Retinal pigment epithelial cell (primary cell): ENCODE data around the gene TMEM50A.
"Not testable (repeated sequence)": the region's sequence is repeated elsewhere in the genome, so short reads cannot be mapped to it uniquely, and the experiment has no call there.

Experiments used
- DNase-seq: peaks from one replicate; pipeline ENCODE4 v3.0.0-alpha.2; 2010; ENCODE audit warnings: low read depth
- H3K4me3 ChIP-seq: 2 replicates; pipeline ENCODE4 v1.5.1; 2011; ENCODE audit warnings: mild to moderate bottlenecking, low read length, control low read depth, moderate library complexity
- CTCF ChIP-seq: conservative IDR thresholded peaks from 2 replicates; pipeline ENCODE4 v1.5.1; 2011; ENCODE audit warnings: low read depth, low read length, control low read depth, inconsistent platforms

The TMEM50A gene

GRCh38 chr1:25360596-25361581 lies 22.8 kb downstream of the TMEM50A start:
- no peak overlapping the region for H3K4me3 ChIP-seq
- DNase-seq: no peak
- no peak for TF ChIP-seq CTCF

DNA sequence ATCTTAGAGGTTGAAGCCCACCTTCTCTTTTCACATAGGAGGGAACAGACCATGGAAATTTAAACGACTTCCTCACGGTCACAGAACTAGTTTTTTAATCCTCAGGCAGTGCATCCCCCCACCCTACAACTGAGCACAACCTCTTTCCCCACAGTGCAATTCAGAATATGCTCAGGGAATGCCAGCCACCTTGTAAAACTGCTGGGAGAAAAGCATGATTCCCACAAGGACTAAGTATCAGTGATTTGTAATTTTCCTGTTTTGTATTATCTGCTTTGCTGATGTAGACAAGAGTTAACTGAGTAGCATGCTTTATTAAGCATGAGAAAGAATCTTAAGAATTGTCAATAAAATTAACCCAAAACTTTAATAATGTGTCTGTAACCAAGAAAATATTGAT lies 23.8 kb downstream of the TMEM50A start:
- TF ChIP-seq CTCF: no peak
- no peak overlapping the region for H3K4me3 ChIP-seq
- DNase-seq: no peak

GRCh38 chr1:25362634-25363559 lies 24.8 kb downstream of the TMEM50A start:
- H3K4me3 ChIP-seq, DNase-seq: not testable (repeated sequence)

- TF ChIP-seq CTCF: no peak
- DNase-seq: no peak
Measured at GRCh38 chr1:25369241-25369640, 31.1 kb downstream of the TMEM50A start.

DNA sequence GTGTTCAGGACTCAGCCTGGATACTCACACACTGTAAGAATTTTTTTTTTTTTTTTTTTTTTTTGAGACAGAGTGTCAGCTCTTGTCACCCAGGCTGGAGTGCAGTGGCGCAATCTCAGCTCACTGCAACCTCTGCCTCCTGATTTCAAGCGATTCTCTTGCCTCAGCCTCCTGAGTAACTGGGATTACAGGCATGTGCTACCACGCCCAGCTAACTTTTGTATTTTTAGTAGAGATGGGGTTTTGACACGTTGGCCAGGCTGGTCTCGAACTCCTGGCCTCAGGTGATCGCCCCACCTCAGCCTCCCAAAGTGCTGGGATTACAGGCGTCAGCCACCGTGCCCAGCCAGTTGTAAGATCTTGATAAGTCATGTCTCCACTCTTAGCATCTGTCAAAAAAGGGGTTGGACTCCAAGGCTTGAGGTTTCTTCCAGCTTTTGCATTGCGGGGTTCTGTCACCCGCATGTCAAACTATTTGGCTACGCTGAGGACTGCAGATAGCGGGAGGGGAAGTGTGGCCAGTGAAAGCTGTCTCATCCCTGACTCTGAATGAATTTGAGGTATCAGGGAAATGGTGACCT lies 31.6 kb downstream of the TMEM50A start:
- DNase-seq: not testable (repeated sequence)

More at GRCh38 chr1:25369241-25369640, 31.1 kb downstream of the TMEM50A start:
- no peak overlapping the region for H3K4me3 ChIP-seq

GRCh38 chr1:25371757-25372156 lies 33.6 kb downstream of the TMEM50A start:
- not testable (repeated sequence) for DNase-seq, H3K4me3 ChIP-seq

More for the DNA sequence above, 31.6 kb downstream of the TMEM50A start:
- not testable (repeated sequence) for H3K4me3 ChIP-seq

DNA sequence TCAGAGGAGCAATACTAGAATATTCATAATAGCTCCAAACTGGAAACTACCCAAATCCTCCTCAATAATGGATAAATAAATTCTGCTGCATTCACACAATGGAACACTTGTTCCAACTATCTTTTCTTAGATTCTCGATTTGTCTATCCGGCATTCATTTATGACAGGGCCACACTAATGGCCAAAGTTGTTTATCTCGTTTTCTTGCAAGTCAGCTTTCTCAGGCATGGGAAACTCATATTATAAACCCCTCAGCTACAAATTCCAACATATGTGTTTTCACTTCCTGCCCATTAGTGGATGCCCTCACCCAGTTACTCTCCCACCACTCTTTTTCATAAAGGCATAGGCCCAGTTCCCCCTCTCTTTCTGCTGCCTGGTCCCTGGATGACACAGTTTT lies 40.2 kb downstream of the TMEM50A start:
- DNase-seq, H3K4me3 ChIP-seq: not testable (repeated sequence)

GRCh38 chr1:25382543-25382942 lies 44.4 kb downstream of the TMEM50A start:
- H3K4me3 ChIP-seq, DNase-seq: not testable (repeated sequence)

- DNase-seq, H3K4me3 ChIP-seq: not testable (repeated sequence)
Measured at GRCh38 chr1:25383090-25383489, 45.0 kb downstream of the TMEM50A start.

GRCh38 chr1:25383875-25384274 lies 45.7 kb downstream of the TMEM50A start:
- H3K4me3 ChIP-seq, DNase-seq: not testable (repeated sequence)

GRCh38 chr1:25387096-25387495 lies 49.0 kb downstream of the TMEM50A start:
- H3K4me3 ChIP-seq, DNase-seq: not testable (repeated sequence)

DNA sequence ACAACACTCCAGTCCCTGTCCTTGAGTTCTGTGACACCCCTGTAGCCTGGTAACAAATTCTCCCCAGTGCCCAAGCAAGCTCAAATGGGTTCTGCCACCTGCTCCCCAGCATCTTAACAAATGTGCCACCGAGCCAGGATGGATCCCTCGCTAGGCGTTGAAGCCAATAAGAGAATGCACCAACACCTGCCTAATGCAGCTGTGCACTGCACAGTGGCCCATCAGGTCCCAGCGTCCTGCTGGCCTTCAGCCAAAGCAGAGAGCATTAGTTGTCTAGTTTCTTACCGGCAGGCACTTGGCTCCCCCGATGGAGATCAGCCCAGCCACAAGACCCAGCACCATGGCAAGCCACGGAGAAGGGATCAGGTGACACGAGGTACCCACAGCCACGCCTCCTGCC lies 50.6 kb downstream of the TMEM50A start:
- not testable (repeated sequence) for DNase-seq, H3K4me3 ChIP-seq

DNA sequence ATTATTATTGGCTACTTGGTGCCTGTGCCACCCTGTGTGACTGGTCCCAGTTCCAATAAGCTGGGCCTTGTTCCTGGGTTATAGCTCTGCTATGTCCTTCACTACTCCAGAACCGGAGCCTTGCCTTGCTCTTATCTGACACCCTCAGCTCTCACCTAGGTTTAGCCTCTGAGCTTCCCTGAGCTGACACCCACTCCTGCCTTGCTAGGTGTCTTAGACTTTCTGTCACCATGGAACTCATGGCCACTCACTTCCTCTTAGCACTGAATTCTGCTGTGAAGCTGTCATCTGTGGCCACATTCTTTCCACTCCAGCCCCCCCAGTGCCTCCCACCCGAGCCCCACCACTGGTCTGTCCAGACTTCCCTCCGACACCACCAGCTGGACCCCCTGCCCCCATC lies 51.6 kb downstream of the TMEM50A start:
- not testable (repeated sequence) for H3K4me3 ChIP-seq, DNase-seq
